Mesenchymal stem cell (in vitro differentiated cells and primary cell): ENCODE results near the gene KRT36.

Source experiments
- DNase-seq: peaks from one replicate; pipeline ENCODE4 v3.0.0-alpha.2; 2013
- H2AFZ ChIP-seq: one replicate; pipeline ENCODE4 v1.6.1; 2013; ENCODE audit warnings: low read depth, mild to moderate bottlenecking, control low read depth, inconsistent platforms, low read length, moderate library complexity
- H2AK5ac ChIP-seq: 2 replicates; pipeline ENCODE4 v1.6.1; 2013; ENCODE audit warnings: low read length, moderate library complexity, mild to moderate bottlenecking, inconsistent platforms; ENCODE audit not compliant: severe bottlenecking
- H2BK120ac ChIP-seq: one replicate; pipeline ENCODE4 v1.6.1; 2013; ENCODE audit warnings: low read depth, mild to moderate bottlenecking, inconsistent platforms, low read length, moderate library complexity
- H2BK12ac ChIP-seq, 2 experiments: one replicate each; pipeline ENCODE4 v1.6.1; 2013; ENCODE audit warnings: inconsistent platforms in 2 of 2, low read length in 2 of 2, mild to moderate bottlenecking in 2 of 2, moderate library complexity in 2 of 2, control low read depth in 1 of 2
- H2BK15ac ChIP-seq: one replicate; pipeline ENCODE4 v1.6.1; 2013; ENCODE audit warnings: mild to moderate bottlenecking, low read depth, inconsistent platforms; ENCODE audit not compliant: poor library complexity, severe bottlenecking
- H2BK5ac ChIP-seq: 2 replicates; pipeline ENCODE4 v1.6.1; 2013; ENCODE audit warnings: low read depth, mild to moderate bottlenecking, low read length, control low read depth, inconsistent platforms; ENCODE audit not compliant: poor library complexity, severe bottlenecking
- H3K14ac ChIP-seq, 2 experiments: one replicate each; pipeline ENCODE4 v1.6.1; 2013; ENCODE audit warnings: inconsistent platforms in 2 of 2, low read length in 2 of 2, control low read depth in 1 of 2, mild to moderate bottlenecking in 1 of 2, moderate library complexity in 1 of 2
- H3K18ac ChIP-seq, 2 experiments: one replicate each; pipeline ENCODE4 v1.6.1; 2013; ENCODE audit warnings: inconsistent platforms in 2 of 2, low read length in 2 of 2, control low read depth in 1 of 2, low read depth in 1 of 2, mild to moderate bottlenecking in 1 of 2
- H3K23ac ChIP-seq, 2 experiments: one replicate each; pipeline ENCODE4 v1.6.1; 2013; ENCODE audit warnings: inconsistent platforms in 2 of 2, low read length in 2 of 2, mild to moderate bottlenecking in 2 of 2, moderate library complexity in 2 of 2, control low read depth in 1 of 2
- H3K27ac ChIP-seq: 2 replicates; pipeline ENCODE4 v1.5.1; 2013; ENCODE audit warnings: mild to moderate bottlenecking, moderate library complexity, low read length, control low read depth, inconsistent platforms; ENCODE audit not compliant: poor library complexity, severe bottlenecking
- H3K27me3 ChIP-seq, 2 experiments: 2 replicates each; pipeline versions ENCODE4 v1.6.1 to v1.7.0; 2013; ENCODE audit warnings: low read length in 2 of 2, mild to moderate bottlenecking in 2 of 2, moderate library complexity in 2 of 2, control low read depth in 1 of 2, inconsistent platforms in 1 of 2; ENCODE audit not compliant: control insufficient read depth in 1 of 2, insufficient read depth in 1 of 2
- H3K36me3 ChIP-seq, 2 experiments: 2 replicates each; pipeline versions ENCODE4 v1.6.1 to v1.7.0; 2013; ENCODE audit warnings: low read length in 2 of 2, control low read depth in 1 of 2, inconsistent platforms in 1 of 2, low read depth in 1 of 2, mild to moderate bottlenecking in 1 of 2; ENCODE audit not compliant: insufficient read depth in 2 of 2, control insufficient read depth in 1 of 2
- H3K4ac ChIP-seq, 2 experiments: one replicate each; pipeline ENCODE4 v1.6.1; 2013; ENCODE audit warnings: inconsistent platforms in 2 of 2, low read length in 2 of 2, mild to moderate bottlenecking in 2 of 2, moderate library complexity in 2 of 2, control low read depth in 1 of 2, low read depth in 1 of 2
- H3K4me1 ChIP-seq: 2 replicates; pipeline ENCODE4 v1.6.1; 2013; ENCODE audit warnings: low read depth, low read length, control low read depth; ENCODE audit not compliant: control insufficient read depth, insufficient read depth
- H3K4me2 ChIP-seq: 2 replicates; pipeline ENCODE4 v1.6.1; 2013; ENCODE audit warnings: low read length, mild to moderate bottlenecking, inconsistent platforms; ENCODE audit not compliant: poor library complexity, severe bottlenecking
- H3K4me3 ChIP-seq, 2 experiments: 2 replicates each; pipeline versions ENCODE4 v1.5.1 to v1.7.0; 2013; ENCODE audit warnings: low read length in 2 of 2, mild to moderate bottlenecking in 2 of 2, control low read depth in 1 of 2, low read depth in 1 of 2; ENCODE audit not compliant: insufficient read depth in 1 of 2
- H3K79me1 ChIP-seq: replicated peaks from 2 replicates; pipeline ENCODE4 v1.6.1; 2013; ENCODE audit warnings: mild to moderate bottlenecking, control low read depth, low read length, inconsistent platforms; ENCODE audit not compliant: poor library complexity, severe bottlenecking
- H3K9ac ChIP-seq: 2 replicates; pipeline ENCODE4 v1.7.0; 2013; ENCODE audit warnings: mild to moderate bottlenecking, low read length, moderate library complexity
- H3K9me3 ChIP-seq: 2 replicates; pipeline ENCODE4 v1.7.0; 2013; ENCODE audit warnings: mild to moderate bottlenecking, low read length; ENCODE audit not compliant: control insufficient read depth
- H4K8ac ChIP-seq: one replicate; pipeline ENCODE4 v1.6.1; 2013; ENCODE audit warnings: inconsistent platforms, mild to moderate bottlenecking, low read length, moderate library complexity
- H4K91ac ChIP-seq: one replicate; pipeline ENCODE4 v1.6.1; 2013; ENCODE audit warnings: mild to moderate bottlenecking, low read length, inconsistent platforms
- WGBS: methylation state at CpG from one replicate; pipeline ENCODE4 v1.1.7; 2013; ENCODE audit warnings: mixed read lengths; 5-methylcytosine and 5-hydroxymethylcytosine counted together

The KRT36 gene

GRCh38 chr17:41462705-41463104 is 27.0 kb downstream of the KRT36 start:
- Histone ChIP-seq H2BK120ac (no peak overlapping the region), H3K18ac (no peak overlapping the region), H2BK15ac (no peak overlapping the region), H3K4me3 (no peak overlapping the region), H3K4ac (no peak overlapping the region), H3K14ac (no peak overlapping the region), H4K91ac (no peak overlapping the region), H3K9me3 (no peaks in the 10 kb centered on the region), H2BK5ac (no peak overlapping the region), H3K79me1 (no peaks in the 10 kb centered on the region), H3K27me3 (peaks cover 0 to 81% of the 10 kb centered on the region in 2 experiments), H3K4me1 (peaks cover 2% of the 10 kb centered on the region), H2BK12ac (no peak overlapping the region), H3K4me2 (no peak overlapping the region), H3K23ac (no peak overlapping the region), H2AFZ (no peak overlapping the region), H3K9ac (no peak overlapping the region), H3K36me3 (no peaks in the 10 kb centered on the region), H3K27ac (no peak overlapping the region), H2AK5ac (no peak overlapping the region), H4K8ac (no peak overlapping the region)
- 78% methylated on average over 15 of the region's 15 CpGs for WGBS
- DNase-seq = no peak

DNA sequence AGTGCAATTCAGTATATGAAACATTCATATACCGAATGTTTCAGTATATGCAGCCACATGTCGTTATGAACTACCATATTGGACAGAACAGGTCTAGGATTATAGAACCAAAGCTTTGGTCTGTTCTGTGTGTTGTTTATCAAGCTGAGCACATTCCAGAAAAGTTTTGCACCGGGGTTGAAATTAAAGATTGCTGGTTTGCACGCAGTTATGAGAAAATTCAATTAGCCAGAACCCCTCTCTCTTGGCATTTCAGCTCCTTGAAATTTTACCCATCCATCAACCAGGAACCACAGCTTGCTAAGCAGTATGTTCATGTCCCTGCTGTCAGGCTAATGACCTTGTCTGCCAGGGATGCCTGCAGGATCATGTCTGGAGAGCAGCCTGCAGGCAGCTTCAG is 32.0 kb downstream of the KRT36 start:
- H3K18ac ChIP-seq = no peak overlapping the region
- H3K27me3 ChIP-seq = peaks cover 0 to 78% of the 10 kb centered on the region in 2 experiments
- H3K9me3 ChIP-seq = no peaks in the 10 kb centered on the region
- H3K4me1 ChIP-seq = no peaks in the 10 kb centered on the region
- H3K27ac ChIP-seq = no peak overlapping the region
- H3K9ac ChIP-seq = no peak overlapping the region
- no peak overlapping the region for H3K14ac ChIP-seq
- no peaks in the 10 kb centered on the region for H3K36me3 ChIP-seq
- no peak overlapping the region for H4K8ac ChIP-seq
- no peaks in the 10 kb centered on the region for H3K79me1 ChIP-seq
- no peak overlapping the region for H3K4me2 ChIP-seq
- H2BK5ac ChIP-seq = no peak overlapping the region
- no peak overlapping the region for H2AK5ac ChIP-seq
- no peak overlapping the region for H2BK120ac ChIP-seq
- H3K4ac ChIP-seq = no peak overlapping the region
- H2BK12ac ChIP-seq = no peak overlapping the region
- 89% methylated on average over 4 of the region's 4 CpGs for WGBS
- no peak overlapping the region for H2BK15ac ChIP-seq
- no peak overlapping the region for H3K4me3 ChIP-seq
- H2AFZ ChIP-seq = no peak overlapping the region
- H3K23ac ChIP-seq = no peak overlapping the region
- H4K91ac ChIP-seq = no peak overlapping the region
- DNase-seq = no peak

DNA sequence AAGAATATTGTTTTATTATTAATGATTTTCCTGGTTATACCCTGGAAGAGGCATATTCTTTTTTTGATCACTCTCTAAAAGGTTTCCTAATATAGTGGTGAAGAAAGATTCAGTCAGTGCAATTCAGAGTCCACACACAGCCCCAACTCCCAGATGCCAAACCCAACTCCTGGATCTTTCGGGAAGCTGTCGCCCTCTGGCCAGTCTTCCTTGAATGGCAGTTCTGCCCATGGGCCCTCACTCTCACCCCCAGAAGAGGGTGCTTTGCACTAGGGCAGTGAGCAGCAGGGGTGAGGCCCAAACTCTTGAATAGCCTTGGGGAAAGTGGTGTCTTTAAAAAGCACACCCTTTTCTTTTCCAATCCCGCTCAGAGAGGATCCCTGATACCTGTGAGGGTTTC is 33.5 kb downstream of the KRT36 start:
- H3K4me2 ChIP-seq = no peak overlapping the region
- no peak overlapping the region for H3K18ac ChIP-seq
- no peak overlapping the region for H2AK5ac ChIP-seq
- H3K27ac ChIP-seq = no peak overlapping the region
- DNase-seq = no peak
- no peak overlapping the region for H4K91ac ChIP-seq
- H2BK15ac ChIP-seq = no peak overlapping the region
- no peak overlapping the region for H3K23ac ChIP-seq
- no peak overlapping the region for H2BK120ac ChIP-seq
- no peak overlapping the region for H3K9ac ChIP-seq
- H3K4ac ChIP-seq = no peak overlapping the region
- no peak overlapping the region for H3K14ac ChIP-seq
- no peaks in the 10 kb centered on the region for H3K36me3 ChIP-seq
- no peak overlapping the region for H4K8ac ChIP-seq
- no peak overlapping the region for H2BK12ac ChIP-seq
- peaks cover 0 to 77% of the 10 kb centered on the region in 2 experiments for H3K27me3 ChIP-seq
- WGBS = 71% methylated on average over 1 of the region's 3 CpGs
- no peak overlapping the region for H2BK5ac ChIP-seq
- H3K79me1 ChIP-seq = no peaks in the 10 kb centered on the region
- H3K9me3 ChIP-seq = peaks cover 13% of the 10 kb centered on the region
- no peaks in the 10 kb centered on the region for H3K4me1 ChIP-seq
- no peak overlapping the region for H2AFZ ChIP-seq
- no peak overlapping the region for H3K4me3 ChIP-seq

DNA sequence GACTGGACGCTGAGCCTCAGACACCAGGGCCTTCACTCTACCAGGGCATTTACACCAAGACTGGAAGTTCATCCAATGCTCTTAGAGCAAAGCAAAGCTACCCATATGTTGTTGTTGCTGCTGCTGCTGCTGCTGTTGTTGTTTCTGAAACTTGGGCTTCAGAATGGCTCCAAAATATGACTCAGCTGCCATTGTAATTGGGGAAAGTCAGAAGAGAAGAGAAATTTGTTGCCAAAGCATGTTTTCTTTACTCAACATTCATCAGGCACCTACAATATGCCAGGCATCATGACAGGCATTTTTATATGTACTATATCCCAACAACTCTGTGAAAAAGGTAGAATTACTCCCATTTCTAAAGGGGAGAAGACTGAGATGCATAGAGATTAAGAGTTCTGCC is 34.5 kb downstream of the KRT36 start:
- Histone ChIP-seq H3K4me3 (no peak overlapping the region), H3K9ac (peak overlapping the region; percentile 25), H2BK15ac (no peak overlapping the region), H3K23ac (no peak overlapping the region), H3K9me3 (peaks cover 14% of the 10 kb centered on the region), H3K18ac (no peak overlapping the region), H2AK5ac (no peak overlapping the region), H4K91ac (no peak overlapping the region), H3K79me1 (no peaks in the 10 kb centered on the region), H3K4ac (no peak overlapping the region), H3K4me2 (no peak overlapping the region), H2BK120ac (no peak overlapping the region), H3K36me3 (no peaks in the 10 kb centered on the region), H4K8ac (no peak overlapping the region), H2BK12ac (no peak overlapping the region), H3K4me1 (no peaks in the 10 kb centered on the region), H3K27me3 (peaks cover 0 to 79% of the 10 kb centered on the region in 2 experiments), H2BK5ac (no peak overlapping the region), H3K14ac (no peak overlapping the region), H2AFZ (no peak overlapping the region), H3K27ac (no peak overlapping the region)
- WGBS = 100% methylated on average over 1 of the region's 1 CpG
- no peak for DNase-seq
